Left ventricle myocardium superior (tissue), 1 donor: Measurements from ENCODE around the gene TENM4. TPM values are rescaled to one million over a fixed set of nuclear protein-coding genes. Genes with fewer than 3 reads are reported as not detected.
"Not testable (repeated sequence)": the region's sequence is repeated elsewhere in the genome, so short reads cannot be mapped to it uniquely, and the experiment has no call there.

Source experiments
- ATAC-seq: fragments of 200-7000 bp; cut with Tn5 transposase; one replicate; pipeline ENCODE4 v1.9.1; 2020; ENCODE audit warnings: mild to moderate bottlenecking, moderate library complexity
- DNase-seq: peaks from one replicate; pipeline ENCODE4 v3.0.0-alpha.2; 2020
- intact Hi-C: fragments of 100-400 bp; cut with micrococcal nuclease; formaldehyde crosslinking; loops from one replicate; pipeline ENCODE4 v1.11.0; 2022
- total RNA-seq: library from RNA; stranded (reverse); fragmentation: NEBNext Ultra II Directional; extraction: Animal tissue kit (Norgen Biotek cat#: 25700); gene quantifications from one replicate; pipeline ENCODE4 v1.2.1, GENCODE V29; 2021
- donor health status: DM: no; HTN: yes; CAD: no; lungs with severe emphysema.

Gene TENM4
- total RNA-seq, 1 donor from 2014 or later, result 0.40 TPM

DNA sequence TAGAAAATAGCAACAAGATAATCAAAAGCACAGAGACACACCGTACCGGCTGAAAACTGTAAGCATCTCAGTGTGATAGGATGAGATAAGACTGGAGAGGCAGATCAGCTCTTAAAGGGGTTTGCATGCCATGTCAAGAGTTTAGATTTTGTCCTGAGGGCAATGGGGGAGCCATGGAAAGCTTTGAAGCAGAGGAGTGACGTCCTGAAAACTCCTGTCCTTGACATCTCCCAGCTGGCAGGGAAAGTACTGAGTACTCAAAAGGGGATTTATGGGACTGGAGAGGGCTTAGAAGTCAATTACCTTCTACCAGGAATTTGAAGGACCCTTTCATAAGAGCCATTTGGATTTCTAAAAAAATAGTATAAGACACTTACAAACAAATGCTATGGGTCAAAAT is 445.7 kb downstream of the TENM4 start:
- intact Hi-C loops, result no loop called here
- no peak for ATAC-seq
- no peak for DNase-seq

DNA sequence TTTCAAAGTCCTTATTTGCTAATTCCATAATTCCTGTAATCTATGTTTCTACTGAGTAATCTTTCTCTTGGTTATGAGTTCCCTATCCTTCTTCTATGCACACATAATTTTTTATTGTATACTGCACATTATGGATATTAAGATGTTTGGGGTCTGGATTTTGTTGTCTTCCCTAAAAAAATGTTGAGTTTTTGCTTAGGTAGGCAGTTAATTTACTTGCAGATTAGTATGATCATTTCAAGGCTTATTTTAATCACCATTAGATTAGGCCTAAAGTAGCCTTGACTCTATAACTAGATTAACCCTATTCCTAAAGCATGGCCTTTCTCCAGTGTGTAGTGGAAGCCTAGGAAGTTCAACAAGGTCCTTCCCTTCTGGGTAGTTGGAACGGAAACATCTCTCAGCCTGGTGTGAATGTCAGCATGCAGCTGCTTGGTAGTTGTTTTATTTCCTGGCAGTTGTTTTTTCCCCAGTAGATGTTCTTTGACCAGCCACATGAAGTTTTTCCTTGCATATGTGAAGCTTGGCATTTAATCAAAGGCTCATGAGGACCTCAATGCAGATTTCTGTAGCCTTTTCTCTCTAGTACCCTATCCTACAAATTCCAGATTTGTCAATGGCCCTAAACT is 446.9 kb downstream of the TENM4 start:
- intact Hi-C loops, result no loop called here
- ATAC-seq, result no peak
- no peak for DNase-seq

DNA sequence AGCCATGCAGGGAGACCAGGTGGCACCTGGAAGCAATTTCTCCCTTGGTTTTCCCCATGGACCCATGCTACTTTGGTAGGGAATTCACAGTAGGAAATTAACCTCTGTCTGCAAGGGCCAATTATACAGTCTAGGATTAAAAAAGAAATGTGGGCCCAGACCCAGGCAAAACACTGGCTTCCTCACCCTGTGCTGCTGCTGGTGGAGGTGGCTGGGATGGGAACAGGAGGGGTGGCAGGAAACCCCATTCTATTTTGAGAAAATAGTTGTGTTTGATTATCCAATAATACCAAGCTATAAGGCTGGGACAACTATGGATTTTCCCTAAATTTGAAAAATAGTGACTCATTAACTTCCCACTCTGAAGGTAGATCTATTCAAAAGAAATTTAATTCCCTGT is 449.1 kb downstream of the TENM4 start:
- intact Hi-C loops, result no loop called here
- no peak for DNase-seq
- ATAC-seq, result no peak

DNA sequence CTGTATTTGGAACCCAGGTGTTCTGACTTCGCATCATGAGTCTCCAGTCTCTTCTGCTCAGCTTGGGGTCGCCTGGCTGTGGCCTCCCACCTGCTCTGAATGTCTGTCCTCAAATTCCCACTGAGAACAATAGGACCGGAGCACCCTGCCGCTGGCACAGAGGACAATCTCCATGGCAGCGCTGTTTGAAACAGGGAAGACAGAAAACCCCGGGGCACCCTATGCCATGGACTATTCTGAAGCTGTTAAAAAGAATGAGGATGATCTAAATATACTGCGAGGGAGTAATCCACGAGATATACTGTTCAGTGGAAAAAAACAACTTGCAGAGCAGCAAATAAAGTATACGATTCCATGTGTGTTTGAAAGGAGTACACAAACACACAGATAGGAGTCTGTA is 450.6 kb downstream of the TENM4 start:
- DNase-seq (no peak), ATAC-seq (no peak)
- intact Hi-C loops, result no loop called here

- intact Hi-C loops, result no loop called here
- ATAC-seq, result no peak
- DNase-seq, result no peak
Measured at GRCh38 chr11:78987748-78988147, 453.1 kb downstream of the TENM4 start.

DNA sequence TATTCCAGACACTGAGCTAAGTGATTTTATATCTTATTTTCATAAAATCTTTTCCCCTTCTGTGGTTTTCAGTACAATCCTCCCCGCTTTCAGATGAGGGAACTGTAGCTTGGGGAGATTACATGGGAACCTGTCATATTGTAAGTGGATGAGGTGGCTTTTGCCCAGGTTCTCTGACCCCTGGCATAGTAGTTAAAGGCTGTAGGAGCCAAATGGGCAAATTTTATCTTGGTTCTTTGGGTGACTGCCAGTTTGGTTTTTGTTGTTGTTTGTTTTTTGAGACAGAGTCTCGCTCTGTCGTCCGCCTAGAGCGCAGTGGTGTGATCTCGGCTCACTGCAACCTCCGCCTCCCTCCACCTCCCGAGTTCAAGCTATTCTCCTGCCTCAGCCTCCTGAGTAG is 454.5 kb downstream of the TENM4 start:
- intact Hi-C loops, result no loop called here
- no peak for DNase-seq
- ATAC-seq, result no peak

DNA sequence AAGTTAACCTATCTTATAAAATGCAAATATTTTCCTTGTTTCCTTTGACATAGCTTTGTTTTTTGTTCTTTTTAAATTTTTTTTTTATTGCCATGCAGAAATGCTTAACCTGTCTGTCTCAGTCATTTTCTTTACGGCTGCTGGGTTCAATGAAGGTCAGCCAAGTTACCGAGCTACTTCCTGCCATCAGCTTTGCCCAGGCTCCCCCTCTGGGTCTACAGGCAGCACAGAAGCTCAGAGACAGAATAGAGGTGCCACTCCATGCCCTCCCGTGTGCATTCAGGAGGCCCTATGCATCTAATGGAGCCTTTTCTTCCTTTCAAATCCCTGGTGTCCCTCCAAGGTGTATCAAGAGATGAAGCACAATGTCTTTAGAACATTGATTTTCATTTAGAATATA is 455.2 kb downstream of the TENM4 start:
- DNase-seq (no peak), ATAC-seq (no peak)
- intact Hi-C loops, result no loop called here

GRCh38 chr11:78982473-78982872 is 458.4 kb downstream of the TENM4 start:
- no peak for DNase-seq
- ATAC-seq, result no peak
- intact Hi-C loops, result no loop called here

DNA sequence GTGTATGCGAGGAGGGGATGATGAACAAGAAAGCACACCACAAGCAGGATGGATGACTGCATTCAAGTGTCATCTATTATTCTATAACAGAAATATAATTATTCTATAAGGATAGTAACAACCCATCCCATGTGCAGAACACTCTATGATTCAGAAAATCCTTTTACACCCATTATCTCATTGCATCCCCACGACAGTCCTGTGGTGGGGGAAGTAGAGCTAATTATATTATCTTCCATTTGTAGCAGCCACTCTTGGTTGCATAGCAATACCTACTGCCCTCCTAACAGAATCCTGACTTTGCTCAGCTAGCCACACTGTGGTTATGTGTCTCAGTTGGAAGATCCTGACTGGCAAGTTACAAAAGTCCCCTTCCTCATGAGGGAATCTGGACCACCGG is 459.7 kb downstream of the TENM4 start:
- intact Hi-C loops, result no loop called here
- ATAC-seq, result peak; percentile 17
- no peak for DNase-seq

DNA sequence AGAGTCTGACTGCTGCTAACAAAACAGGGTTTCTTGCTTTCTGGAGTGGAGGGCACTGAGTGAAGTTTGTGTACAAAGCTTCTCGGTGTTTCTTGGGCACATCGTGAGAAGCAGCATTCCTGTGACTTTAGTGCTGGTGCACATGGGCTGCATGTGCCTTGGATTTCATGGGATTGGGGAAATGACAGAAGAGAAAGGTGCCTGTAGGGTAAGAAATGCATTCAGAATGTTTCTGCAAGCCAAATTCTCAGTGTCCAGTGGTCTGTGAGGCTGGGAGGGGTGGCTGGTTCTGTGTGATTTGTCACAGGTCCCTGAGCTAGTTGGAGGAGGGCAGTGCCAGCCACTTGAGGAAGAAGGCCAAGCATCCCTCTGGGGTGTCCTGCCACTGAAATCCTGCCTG is 462.0 kb downstream of the TENM4 start:
- intact Hi-C loops, result no loop called here
- ATAC-seq, result no peak

GRCh38 chr11:78977848-78978247 is 463.0 kb downstream of the TENM4 start:
- intact Hi-C loops, ATAC-seq, DNase-seq: not testable (repeated sequence)

More for the DNA sequence above, 462.0 kb downstream of the TENM4 start:
- DNase-seq, result no peak

DNA sequence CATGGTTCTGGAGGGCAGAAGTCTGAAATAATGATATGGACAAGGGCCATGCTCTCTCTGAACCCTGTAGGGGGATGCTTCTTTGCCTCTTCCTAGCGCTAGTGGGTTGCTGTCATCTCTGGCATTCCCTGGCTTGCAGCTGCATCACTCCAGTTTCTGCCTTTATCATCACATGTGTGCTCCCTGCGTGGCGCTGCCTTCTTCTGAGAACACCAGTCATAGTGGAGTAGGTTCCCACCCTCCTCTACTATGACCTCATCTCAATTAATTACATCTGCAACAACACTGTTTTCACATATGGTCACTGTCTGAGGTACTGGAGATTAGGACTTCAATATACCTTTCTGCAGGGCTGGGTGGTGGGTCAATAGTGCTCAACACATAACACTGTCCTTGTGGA is 463.8 kb downstream of the TENM4 start:
- DNase-seq, result no peak
- intact Hi-C loops, result no loop called here
- ATAC-seq, result no peak

DNA sequence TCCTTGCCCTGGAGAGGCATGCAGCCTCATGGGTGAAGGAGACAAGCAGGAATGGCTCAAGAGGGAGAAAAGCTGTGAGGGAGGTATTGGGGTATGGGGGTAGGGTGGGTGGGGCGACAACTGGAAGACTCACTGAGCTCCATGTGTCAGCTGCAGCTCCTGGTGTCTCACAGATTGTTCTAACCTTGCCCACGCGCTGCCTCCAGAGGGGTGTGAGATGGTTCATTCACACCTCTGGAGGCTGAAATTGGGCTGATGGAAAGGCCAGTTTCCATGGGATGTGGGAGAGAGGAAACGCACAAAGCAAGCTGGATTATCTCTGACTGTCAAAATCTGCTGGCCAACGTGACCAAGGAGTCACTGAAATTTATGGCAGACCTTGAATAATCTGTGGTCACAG is 465.7 kb downstream of the TENM4 start:
- intact Hi-C loops, result no loop called here
- no peak for DNase-seq
- ATAC-seq, result no peak

- intact Hi-C loops, result no loop called here
- ATAC-seq (no peak), DNase-seq (no peak)
Measured at GRCh38 chr11:78973876-78974275, 467.0 kb downstream of the TENM4 start.

GRCh38 chr11:78972590-78972989 is 468.2 kb downstream of the TENM4 start:
- DNase-seq, result no peak

GRCh38 chr11:78972177-78972576 is 468.7 kb downstream of the TENM4 start:
- intact Hi-C loops, result no loop called here
- no peak for ATAC-seq
- DNase-seq, result no peak

More at GRCh38 chr11:78972590-78972989, 468.2 kb downstream of the TENM4 start:
- no peak for ATAC-seq
- intact Hi-C loops, result no loop called here

DNA sequence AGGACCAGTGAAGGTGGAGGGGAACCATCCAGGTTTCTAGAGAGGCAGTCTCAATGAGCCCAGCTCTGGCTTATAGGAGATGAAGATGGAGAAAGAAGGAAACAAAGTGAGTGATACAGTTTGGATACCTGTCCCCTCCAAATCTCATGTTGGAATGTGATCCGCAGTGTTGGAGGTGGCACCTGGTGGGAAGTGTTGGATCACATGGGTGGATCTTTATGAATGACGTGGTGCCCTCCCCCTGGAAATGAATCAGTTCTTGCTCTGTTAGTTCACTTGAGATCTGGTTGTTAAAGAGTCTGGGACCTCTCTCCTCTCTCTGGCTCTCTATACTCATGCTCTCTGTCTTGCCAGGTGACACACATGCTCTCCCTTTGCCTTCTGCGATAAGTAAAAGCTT is 473.0 kb downstream of the TENM4 start:
- ATAC-seq (no peak), DNase-seq (no peak)
- intact Hi-C loops, result no loop called here

DNA sequence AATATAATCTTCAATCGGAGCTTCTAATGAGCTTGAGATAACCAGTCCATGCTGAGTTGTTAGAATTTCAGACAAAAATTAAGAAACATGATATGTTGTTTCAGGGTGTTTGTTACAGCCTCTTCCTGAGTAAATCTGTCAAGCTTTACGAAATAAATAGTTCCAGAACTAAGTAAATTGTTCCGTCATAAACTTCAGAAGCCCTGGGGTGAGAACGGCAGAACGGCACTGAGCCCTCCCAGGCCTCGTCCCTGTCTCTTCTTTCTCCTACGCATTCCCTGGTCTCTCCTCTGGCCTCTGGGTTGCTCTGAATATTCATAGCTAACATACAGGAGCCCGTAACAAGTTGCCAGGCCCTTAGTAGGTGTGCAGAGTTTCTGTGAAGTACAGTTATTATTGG is 475.4 kb downstream of the TENM4 start:
- intact Hi-C loops, result no loop called here
- ATAC-seq (no peak), DNase-seq (no peak)

- no peak for ATAC-seq
- no peak for DNase-seq
- intact Hi-C loops, result no loop called here
Measured at GRCh38 chr11:78961937-78962701, 478.7 kb downstream of the TENM4 start.

GRCh38 chr11:78961247-78961646 is 479.6 kb downstream of the TENM4 start:
- intact Hi-C loops, result no loop called here
- ATAC-seq, result peak; percentile 70
- no peak for DNase-seq

GRCh38 chr11:78958444-78958843 is 482.4 kb downstream of the TENM4 start:
- intact Hi-C loops, result no loop called here
- no peak for ATAC-seq
- DNase-seq, result no peak
